IPS DF 6.9 (cell line): ENCODE results near the gene EIF3CL.
"Not testable (repeated sequence)": the region's sequence is repeated elsewhere in the genome, so short reads cannot be mapped to it uniquely, and the experiment has no call there.

ENCODE experiments used
- DNase-seq: peaks from one replicate; pipeline ENCODE4 v3.0.0-alpha.2; 2013; ENCODE audit warnings: low read depth, low spot score
- H3K27ac ChIP-seq: one replicate; pipeline ENCODE4 v1.5.1; 2013; ENCODE audit warnings: low read length, control low read depth
- H3K27me3 ChIP-seq: 2 replicates; pipeline ENCODE4 v1.6.1; 2013; ENCODE audit warnings: mild to moderate bottlenecking, low read length; ENCODE audit not compliant: control insufficient read depth, insufficient read depth
- H3K36me3 ChIP-seq: 2 replicates; pipeline ENCODE4 v1.6.1; 2013; ENCODE audit warnings: low read length; ENCODE audit not compliant: control insufficient read depth, insufficient read depth
- H3K4me1 ChIP-seq: 2 replicates; pipeline ENCODE4 v1.6.1; 2013; ENCODE audit warnings: low read length; ENCODE audit not compliant: control insufficient read depth, insufficient read depth
- H3K4me3 ChIP-seq: 2 replicates; pipeline ENCODE4 v1.5.1; 2013; ENCODE audit warnings: mild to moderate bottlenecking, low read length
- H3K9me3 ChIP-seq: 2 replicates; pipeline ENCODE4 v1.6.1; 2013; ENCODE audit warnings: low read length, inconsistent platforms; ENCODE audit not compliant: control insufficient read depth, insufficient read depth
- whole genome bisulfite sequencing: extraction: QIAGEN DNeasy Blood & Tissue Kit; methylation state at CpG from one replicate; pipeline ENCODE4 v1.1.7; 2013; ENCODE audit warnings: mixed read lengths, missing lambda C conversion rate; ENCODE audit not compliant: insufficient read length, insufficient coverage; 5-methylcytosine and 5-hydroxymethylcytosine counted together

The EIF3CL gene, protein sequence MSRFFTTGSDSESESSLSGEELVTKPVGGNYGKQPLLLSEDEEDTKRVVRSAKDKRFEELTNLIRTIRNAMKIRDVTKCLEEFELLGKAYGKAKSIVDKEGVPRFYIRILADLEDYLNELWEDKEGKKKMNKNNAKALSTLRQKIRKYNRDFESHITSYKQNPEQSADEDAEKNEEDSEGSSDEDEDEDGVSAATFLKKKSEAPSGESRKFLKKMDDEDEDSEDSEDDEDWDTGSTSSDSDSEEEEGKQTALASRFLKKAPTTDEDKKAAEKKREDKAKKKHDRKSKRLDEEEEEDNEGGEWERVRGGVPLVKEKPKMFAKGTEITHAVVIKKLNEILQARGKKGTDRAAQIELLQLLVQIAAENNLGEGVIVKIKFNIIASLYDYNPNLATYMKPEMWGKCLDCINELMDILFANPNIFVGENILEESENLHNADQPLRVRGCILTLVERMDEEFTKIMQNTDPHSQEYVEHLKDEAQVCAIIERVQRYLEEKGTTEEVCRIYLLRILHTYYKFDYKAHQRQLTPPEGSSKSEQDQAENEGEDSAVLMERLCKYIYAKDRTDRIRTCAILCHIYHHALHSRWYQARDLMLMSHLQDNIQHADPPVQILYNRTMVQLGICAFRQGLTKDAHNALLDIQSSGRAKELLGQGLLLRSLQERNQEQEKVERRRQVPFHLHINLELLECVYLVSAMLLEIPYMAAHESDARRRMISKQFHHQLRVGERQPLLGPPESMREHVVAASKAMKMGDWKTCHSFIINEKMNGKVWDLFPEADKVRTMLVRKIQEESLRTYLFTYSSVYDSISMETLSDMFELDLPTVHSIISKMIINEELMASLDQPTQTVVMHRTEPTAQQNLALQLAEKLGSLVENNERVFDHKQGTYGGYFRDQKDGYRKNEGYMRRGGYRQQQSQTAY

DNA sequence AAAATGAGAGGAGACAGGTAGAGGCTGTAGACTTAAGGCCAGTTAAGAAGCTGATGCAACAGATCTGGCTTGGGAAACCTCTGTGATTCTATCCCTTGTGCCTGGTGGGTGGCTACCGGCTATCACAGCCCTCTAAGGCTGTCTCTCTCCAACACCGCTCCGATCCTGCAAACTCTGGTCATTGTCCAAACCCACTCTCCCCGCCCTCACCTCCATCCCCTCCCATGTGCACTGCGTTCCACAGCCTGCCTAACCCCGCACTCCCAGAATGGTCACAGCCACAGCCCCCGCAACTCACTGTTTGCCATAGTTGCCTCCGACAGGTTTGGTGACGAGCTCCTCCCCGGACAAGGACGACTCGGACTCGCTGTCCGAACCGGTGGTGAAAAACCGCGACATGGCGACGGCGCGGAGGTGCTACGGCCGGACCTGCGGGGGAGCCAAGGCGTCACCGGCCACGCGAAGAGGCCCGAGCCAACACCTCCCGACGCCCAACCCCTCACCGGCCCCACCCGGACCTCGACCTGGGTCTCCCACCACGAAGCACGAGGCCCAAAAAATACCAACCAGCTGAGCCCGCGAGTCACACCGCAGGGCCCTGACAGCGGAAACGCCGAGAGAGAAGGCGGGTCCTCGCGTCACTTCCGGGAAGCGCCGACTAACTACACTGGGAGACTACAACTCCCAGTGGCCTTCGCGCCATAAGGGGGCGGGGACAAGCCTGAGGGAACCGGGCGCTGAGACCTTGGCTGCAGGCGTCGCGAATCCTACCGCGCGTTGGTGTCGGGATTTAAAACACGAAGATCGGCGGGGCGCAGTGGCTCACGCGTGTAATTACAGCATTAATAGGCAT lies at the start of gene EIF3CL:
Gene EIF3CL, minus strand, starts transcription at position 622 of the 853 bp plus-strand sequence. Its CDS starts 223 bp downstream, at position 399.
- H3K27me3 ChIP-seq, H3K4me1 ChIP-seq, H3K9me3 ChIP-seq, H3K27ac ChIP-seq, H3K36me3 ChIP-seq, DNase-seq: not testable (repeated sequence)
- peak within 1 kb of the TSS; percentile 17; the same call in 1 of the 2 replicates for H3K4me3 ChIP-seq
- WGBS = no CpG with 5 or more reads among the region's 66 CpGs

DNA sequence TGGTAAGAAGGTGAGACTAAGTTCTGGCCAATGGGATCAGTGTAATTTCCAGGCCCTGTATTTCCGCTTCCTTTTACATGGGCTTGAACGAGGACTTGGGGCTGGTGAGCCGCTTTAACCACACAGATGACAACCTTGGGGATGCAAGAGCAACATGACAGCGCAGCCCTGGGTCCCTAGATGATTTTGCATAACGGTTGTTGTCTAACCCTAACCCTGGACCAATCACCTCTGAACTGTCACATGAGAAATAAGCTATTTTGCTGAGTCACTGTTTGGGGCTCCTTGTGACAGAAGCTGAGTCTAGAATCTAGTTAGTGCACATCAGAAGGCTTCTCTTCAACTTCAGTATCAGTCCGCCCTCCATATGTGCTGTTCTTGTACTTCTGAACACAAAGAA lies 43.4 kb upstream of the EIF3CL start:
- H3K27me3 ChIP-seq, H3K4me3 ChIP-seq, H3K4me1 ChIP-seq, H3K27ac ChIP-seq, H3K9me3 ChIP-seq, H3K36me3 ChIP-seq, DNase-seq: not testable (repeated sequence)
- no CpG with 5 or more reads among the region's 6 CpGs for WGBS

DNA sequence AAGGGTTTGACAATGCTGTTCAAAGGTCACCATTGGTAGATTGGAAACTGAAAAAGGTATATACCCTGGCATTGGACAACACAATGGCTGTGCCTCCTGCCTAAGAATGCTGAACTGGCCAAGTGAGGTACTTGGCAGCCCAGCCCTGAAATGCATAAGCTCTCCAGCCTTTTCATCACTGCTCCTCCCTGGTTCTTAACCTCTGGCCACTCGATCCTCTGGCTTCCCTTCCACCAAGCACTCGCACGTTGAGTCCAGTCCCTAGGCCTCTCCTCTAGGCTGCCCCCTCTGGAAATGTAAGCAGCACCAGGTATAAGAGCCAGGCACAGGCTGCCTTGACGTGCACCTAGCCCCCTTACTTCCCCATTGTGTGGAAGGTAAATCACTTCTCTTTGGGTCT lies 42.7 kb upstream of the EIF3CL start:
- H3K4me1 ChIP-seq, H3K4me3 ChIP-seq: not testable (repeated sequence)
- WGBS = no CpG with 5 or more reads among the region's 4 CpGs

DNA sequence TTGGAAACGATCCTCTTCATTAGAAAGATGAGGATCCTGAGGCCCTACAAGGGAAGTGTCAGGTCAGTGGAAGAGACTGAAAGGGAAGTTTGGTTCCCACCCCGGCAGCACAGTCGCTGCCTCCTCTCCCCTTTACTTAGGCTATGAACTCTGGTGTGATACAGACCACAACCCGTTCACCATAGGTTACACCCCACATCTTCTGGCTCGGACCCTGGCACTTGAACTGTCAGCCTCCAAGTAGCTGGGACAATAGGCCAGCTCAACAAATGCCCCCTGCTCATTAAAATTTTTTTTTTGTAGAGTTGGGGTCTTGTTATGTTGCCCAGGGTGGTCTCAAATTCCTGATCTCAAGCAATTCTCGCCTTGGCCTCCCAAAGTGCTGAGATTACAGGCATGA lies 40.3 kb upstream of the EIF3CL start:
- not testable (repeated sequence) for H3K36me3 ChIP-seq, DNase-seq, H3K4me3 ChIP-seq, H3K27me3 ChIP-seq, H3K9me3 ChIP-seq, H3K27ac ChIP-seq, H3K4me1 ChIP-seq
- no CpG with 5 or more reads among the region's 6 CpGs for WGBS

More for the DNA sequence above, 42.7 kb upstream of the EIF3CL start:
- H3K27ac ChIP-seq, H3K27me3 ChIP-seq, DNase-seq, H3K36me3 ChIP-seq, H3K9me3 ChIP-seq: not testable (repeated sequence)

DNA sequence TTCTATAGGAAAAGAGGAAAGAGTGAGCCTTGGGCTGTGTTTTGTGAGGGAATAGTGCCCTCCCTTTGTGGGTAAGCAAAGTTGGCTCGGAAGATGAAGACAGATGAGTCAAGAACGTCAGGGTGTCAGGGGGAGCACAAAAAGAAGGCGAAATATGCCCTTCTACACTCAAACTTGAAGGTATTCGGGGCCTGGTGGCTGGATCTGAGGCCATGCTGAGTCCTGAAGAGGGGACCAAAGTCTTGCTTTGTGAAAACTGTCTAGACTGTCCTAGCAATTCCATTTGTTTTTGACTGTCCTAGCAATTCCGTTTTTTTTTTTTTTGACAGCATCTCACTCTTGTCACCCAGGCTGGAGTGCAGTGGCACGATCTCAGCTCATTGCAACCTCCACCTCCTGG lies 35.3 kb upstream of the EIF3CL start:
- not testable (repeated sequence) for H3K27ac ChIP-seq, H3K4me3 ChIP-seq, H3K4me1 ChIP-seq, H3K36me3 ChIP-seq, DNase-seq, H3K9me3 ChIP-seq, H3K27me3 ChIP-seq
- no CpG with 5 or more reads among the region's 6 CpGs for WGBS

DNA sequence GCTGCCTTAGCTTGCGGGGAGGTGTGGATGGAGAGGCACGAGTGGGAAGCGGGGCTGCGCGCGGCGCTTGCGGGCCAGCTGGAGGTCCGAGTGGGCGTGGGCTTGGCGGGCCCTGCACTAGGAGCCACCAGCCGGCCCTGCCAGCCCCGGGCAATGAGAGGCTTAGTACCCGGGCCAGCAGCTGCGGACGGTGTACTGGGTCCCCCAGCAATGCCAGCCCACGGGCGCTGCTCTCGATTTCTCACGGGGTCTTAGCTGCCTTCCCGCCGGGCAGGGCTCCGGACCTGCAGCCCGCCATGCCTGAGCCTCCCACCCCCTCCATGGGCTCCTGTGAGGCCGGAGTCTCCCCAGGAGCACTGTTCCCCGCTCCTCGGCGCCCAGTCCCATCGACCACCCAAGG lies 31.7 kb upstream of the EIF3CL start:
- H3K27me3 ChIP-seq, H3K4me3 ChIP-seq, H3K36me3 ChIP-seq, H3K27ac ChIP-seq, H3K9me3 ChIP-seq, H3K4me1 ChIP-seq, DNase-seq: not testable (repeated sequence)
- no CpG with 5 or more reads among the region's 29 CpGs for WGBS

DNA sequence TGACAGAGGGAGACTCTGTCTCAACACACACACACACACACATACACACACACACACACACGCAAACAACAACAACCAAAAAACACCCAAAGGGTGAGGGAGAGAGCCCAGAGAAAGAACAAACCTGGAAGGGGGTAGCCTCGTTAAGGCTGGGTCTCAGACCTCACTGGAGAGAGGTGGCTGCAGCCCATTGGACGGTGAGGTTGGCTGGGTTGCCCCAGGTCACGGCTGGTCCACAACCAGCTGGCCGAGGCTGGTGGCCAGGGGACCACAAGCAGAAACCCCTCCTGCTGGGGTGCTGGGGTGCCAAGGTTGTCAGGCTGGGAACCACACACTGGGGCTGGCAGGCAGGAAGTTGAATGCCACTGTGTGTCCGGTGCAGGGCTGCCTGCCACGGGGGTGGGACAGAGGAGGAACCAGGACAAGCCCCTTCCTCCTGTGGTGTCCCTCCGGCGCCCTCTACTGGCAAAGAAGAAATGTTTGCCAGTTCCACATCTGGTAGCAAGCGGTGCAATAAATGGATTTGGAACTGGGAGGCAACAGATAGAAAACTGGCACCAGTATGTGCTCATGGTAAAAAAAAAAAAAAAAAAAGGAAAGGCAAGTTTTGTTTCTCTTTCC lies 22.5 kb upstream of the EIF3CL start:
- H3K4me3 ChIP-seq, H3K36me3 ChIP-seq, H3K27me3 ChIP-seq, H3K4me1 ChIP-seq, DNase-seq, H3K9me3 ChIP-seq, H3K27ac ChIP-seq: not testable (repeated sequence)
- no CpG with 5 or more reads among the region's 10 CpGs for WGBS

DNA sequence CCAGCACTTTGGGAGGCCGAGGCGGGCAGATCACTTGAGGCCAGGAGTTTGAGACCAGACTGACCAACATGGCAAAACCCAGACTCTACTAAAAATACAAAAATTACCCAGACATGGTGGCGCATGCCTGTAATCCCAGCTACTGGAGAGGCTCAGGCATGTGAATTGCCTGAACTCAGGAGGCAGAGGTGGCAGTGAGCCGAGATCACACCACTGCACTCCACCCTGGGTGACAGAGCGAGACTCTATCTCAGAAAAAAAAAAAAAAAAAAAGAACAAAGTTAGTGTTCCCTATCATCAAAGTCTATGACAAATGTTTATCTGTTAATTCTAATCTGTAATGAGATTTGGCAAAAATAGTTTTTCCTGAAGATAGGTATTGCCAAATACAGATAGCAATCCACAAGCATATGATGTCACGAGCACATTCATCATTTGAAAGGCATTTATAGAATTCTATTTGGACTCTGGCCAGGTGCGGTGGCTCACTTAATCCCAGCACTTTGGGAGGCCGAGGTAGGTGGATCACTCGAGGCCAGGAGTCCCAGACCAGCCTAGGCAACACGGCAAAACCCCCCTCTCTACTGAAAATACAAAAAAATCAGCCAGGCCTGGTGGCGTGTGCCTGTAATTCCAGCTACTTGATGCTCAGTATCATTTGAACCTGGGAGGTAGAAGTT lies 17.6 kb upstream of the EIF3CL start:
- not testable (repeated sequence) for H3K4me1 ChIP-seq, H3K36me3 ChIP-seq, H3K4me3 ChIP-seq, H3K9me3 ChIP-seq, DNase-seq, H3K27ac ChIP-seq, H3K27me3 ChIP-seq
- no CpG with 5 or more reads among the region's 11 CpGs for WGBS

DNA sequence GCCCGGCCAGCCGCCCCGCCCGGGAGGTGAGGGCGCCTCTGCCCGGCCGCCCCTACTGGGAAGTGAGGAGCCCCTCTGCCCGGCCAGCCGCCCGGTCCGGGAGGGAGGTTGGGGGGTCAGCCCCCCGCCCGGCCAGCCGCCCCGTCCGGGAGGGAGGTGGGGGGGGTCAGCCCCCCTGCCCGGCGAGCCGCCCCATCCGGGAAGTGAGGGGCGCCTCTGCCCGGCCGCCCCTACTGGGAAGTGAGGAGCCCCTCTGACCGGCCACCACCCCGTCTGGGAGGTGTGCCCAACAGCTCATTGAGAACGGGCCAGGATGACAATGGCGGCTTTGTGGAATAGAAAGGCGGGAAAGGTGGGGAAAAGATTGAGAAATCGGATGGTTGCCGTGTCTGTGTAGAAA lies 13.4 kb upstream of the EIF3CL start:
- not testable (repeated sequence) for DNase-seq, H3K4me3 ChIP-seq, H3K4me1 ChIP-seq, H3K9me3 ChIP-seq, H3K27ac ChIP-seq, H3K36me3 ChIP-seq, H3K27me3 ChIP-seq
- no CpG with 5 or more reads among the region's 30 CpGs for WGBS
